Testis (tissue), 5 donors: Measurements from ENCODE around the gene PPP6R1. TPM values are rescaled to one million over a fixed set of nuclear protein-coding genes. Genes with fewer than 3 reads are reported as not detected.

Experiments
- DNase-seq: peaks from one replicate; pipeline ENCODE4 v3.0.0-alpha.2; 2019
- H3K27ac ChIP-seq, 2 donors: fragments of 200-600 bp; sonication (generic); one replicate each; pipeline ENCODE4 v1.5.1; 2019
- H3K27me3 ChIP-seq: fragments of 200-600 bp; sonication (generic); one replicate; pipeline ENCODE4 v1.5.1; 2019
- H3K36me3 ChIP-seq: fragments of 200-600 bp; sonication (generic); one replicate; pipeline ENCODE4 v1.5.1; 2017; ENCODE audit warnings: low read depth; ENCODE audit errors: missing control alignments
- H3K4me1 ChIP-seq: fragments of 200-600 bp; sonication (generic); one replicate; pipeline ENCODE4 v1.5.1; 2019
- H3K4me3 ChIP-seq, 2 donors: fragments of 200-600 bp; sonication (generic); one replicate each; pipeline ENCODE4 v1.5.1; 2017 to 2019
- H3K9me3 ChIP-seq: fragments of 200-600 bp; sonication (generic); one replicate; pipeline ENCODE4 v1.5.1; 2017
- CTCF ChIP-seq, 3 experiments: fragments of 450-650 bp in 2 of 3; fragments of 200-600 bp in 1 of 3; sonication (generic) in 1 of 3; IDR thresholded peaks; one replicate each; pipeline ENCODE4 v1.5.1; 2016 to 2019; ENCODE audit warnings: antibody characterized with exemption in 3 of 3, mild to moderate bottlenecking in 2 of 3, moderate library complexity in 1 of 3
- POLR2A ChIP-seq: fragments of 450-650 bp; IDR thresholded peaks from one replicate; pipeline ENCODE4 v1.6.1; 2017; ENCODE audit warnings: antibody characterized with exemption, mild to moderate bottlenecking, moderate library complexity
- WGBS, 2 donors: methylation state at CpG; one replicate each; pipeline ENCODE4 v1.1.5; 2018; 5-methylcytosine and 5-hydroxymethylcytosine counted together
- intact Hi-C: fragments of 100-400 bp; cut with DNase I; formaldehyde crosslinking; loops from one replicate; pipeline ENCODE4 v1.15.1; 2023; ENCODE audit warnings: low total_unique reads
- long read RNA-seq, 2 donors: transcript quantifications; one replicate each; lab custom pipeline, GENCODE V29; 2026
- polyA plus RNA-seq: library from polyadenylated mRNA; stranded (reverse); fragments of 350-450 nt; fragmentation: Illumina TruSeq; extraction: RNeasy Lipid Tissue Mini Kit (QIAGEN cat#74804); gene quantifications from one replicate; pipeline ENCODE4 v1.2.3, GENCODE V29; 2014; ENCODE audit warnings: low read depth, low replicate concordance; ENCODE audit not compliant: insufficient read depth
- total RNA-seq, 2 donors: library from RNA; depleted of rRNA; stranded (reverse); fragments of >200 nt; gene quantifications; one replicate each; pipeline ENCODE4 v1.2.3, GENCODE V29; 2016

The PPP6R1 gene, protein sequence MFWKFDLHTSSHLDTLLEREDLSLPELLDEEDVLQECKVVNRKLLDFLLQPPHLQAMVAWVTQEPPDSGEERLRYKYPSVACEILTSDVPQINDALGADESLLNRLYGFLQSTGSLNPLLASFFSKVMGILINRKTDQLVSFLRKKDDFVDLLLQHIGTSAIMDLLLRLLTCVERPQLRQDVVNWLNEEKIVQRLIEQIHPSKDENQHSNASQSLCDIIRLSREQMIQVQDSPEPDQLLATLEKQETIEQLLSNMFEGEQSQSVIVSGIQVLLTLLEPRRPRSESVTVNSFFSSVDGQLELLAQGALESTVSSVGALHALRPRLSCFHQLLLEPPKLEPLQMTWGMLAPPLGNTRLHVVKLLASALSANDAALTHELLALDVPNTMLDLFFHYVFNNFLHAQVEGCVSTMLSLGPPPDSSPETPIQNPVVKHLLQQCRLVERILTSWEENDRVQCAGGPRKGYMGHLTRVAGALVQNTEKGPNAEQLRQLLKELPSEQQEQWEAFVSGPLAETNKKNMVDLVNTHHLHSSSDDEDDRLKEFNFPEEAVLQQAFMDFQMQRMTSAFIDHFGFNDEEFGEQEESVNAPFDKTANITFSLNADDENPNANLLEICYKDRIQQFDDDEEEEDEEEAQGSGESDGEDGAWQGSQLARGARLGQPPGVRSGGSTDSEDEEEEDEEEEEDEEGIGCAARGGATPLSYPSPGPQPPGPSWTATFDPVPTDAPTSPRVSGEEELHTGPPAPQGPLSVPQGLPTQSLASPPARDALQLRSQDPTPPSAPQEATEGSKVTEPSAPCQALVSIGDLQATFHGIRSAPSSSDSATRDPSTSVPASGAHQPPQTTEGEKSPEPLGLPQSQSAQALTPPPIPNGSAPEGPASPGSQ
- total RNA-seq = 100 to 1,000 TPM; 178 to 179 TPM
- polyA plus RNA-seq = 217 TPM
- long read RNA-seq, donor 1, partial matches to known transcripts = 5 of 9 reads
- long read RNA-seq, donor 1, other reads (novel, unspliced or antisense) = 0 of 9 reads
- long read RNA-seq, donor 2, transcript PPP6R1-204 (7 exons, 2,389 nt) = major isoform, 6 of 9 reads
- long read RNA-seq, donor 2, partial matches to known transcripts = 0 of 9 reads
- long read RNA-seq, donor 2, other reads (novel, unspliced or antisense) = 0 of 9 reads

- intact Hi-C loops = no loop called here
- peaks cover 31% of the 10 kb centered on the region for H3K4me1 ChIP-seq
Measured at GRCh38 chr19:55258828-55259539, at the start of gene PPP6R1. Gene PPP6R1, minus strand, starts transcription at chr19:55259017. Its CDS starts 11,914 bp downstream, at chr19:55247103.

GRCh38 chr19:55308281-55308680, 49.5 kb upstream of the PPP6R1 start:
- intact Hi-C loops = no loop called here
- Histone ChIP-seq H3K4me1 (no peaks in the 10 kb centered on the region), H3K4me3 (no peak overlapping the region), H3K27ac (no peak overlapping the region), H3K9me3 (no peaks in the 10 kb centered on the region), H3K27me3 (no peaks in the 10 kb centered on the region), H3K36me3 (no peaks in the 10 kb centered on the region)
- no peak for TF ChIP-seq CTCF (IDR thresholded peaks at IDR 0.05)
- 92 to 97% methylated on average over 5 to 11 of the region's 11 CpGs for WGBS, 2 donors
- DNase-seq = no peak

More at GRCh38 chr19:55258828-55259539, at the start of gene PPP6R1:
- no peaks in the 10 kb centered on the region for H3K36me3 ChIP-seq
- no peaks in the 10 kb centered on the region for H3K27me3 ChIP-seq
- TF ChIP-seq POLR2A = peak; percentile 65
- TF ChIP-seq CTCF (IDR thresholded peaks at IDR 0.05) = no peak
- DNase-seq = peak; percentile 98
- 0 to 1% methylated on average over 45 to 71 of the region's 76 CpGs for WGBS, 2 donors
- no peaks in the 10 kb centered on the region for H3K9me3 ChIP-seq
- peak within 1 kb of the TSS; percentile 93 to 98 for H3K4me3 ChIP-seq
- peak within 1 kb of the TSS; percentile 88 to 97 for H3K27ac ChIP-seq

- Histone ChIP-seq H3K4me1 (no peaks in the 10 kb centered on the region), H3K27me3 (no peaks in the 10 kb centered on the region), H3K4me3 (no peak overlapping the region), H3K36me3 (no peaks in the 10 kb centered on the region), H3K9me3 (no peaks in the 10 kb centered on the region), H3K27ac (no peak overlapping the region)
- 84 to 91% methylated on average over 3 of the region's 3 CpGs for WGBS, 2 donors
- intact Hi-C loops = no loop called here
- no peak for TF ChIP-seq CTCF (IDR thresholded peaks at IDR 0.05)
- DNase-seq = no peak
Measured at GRCh38 chr19:55306712-55307111, 47.9 kb upstream of the PPP6R1 start.

DNA sequence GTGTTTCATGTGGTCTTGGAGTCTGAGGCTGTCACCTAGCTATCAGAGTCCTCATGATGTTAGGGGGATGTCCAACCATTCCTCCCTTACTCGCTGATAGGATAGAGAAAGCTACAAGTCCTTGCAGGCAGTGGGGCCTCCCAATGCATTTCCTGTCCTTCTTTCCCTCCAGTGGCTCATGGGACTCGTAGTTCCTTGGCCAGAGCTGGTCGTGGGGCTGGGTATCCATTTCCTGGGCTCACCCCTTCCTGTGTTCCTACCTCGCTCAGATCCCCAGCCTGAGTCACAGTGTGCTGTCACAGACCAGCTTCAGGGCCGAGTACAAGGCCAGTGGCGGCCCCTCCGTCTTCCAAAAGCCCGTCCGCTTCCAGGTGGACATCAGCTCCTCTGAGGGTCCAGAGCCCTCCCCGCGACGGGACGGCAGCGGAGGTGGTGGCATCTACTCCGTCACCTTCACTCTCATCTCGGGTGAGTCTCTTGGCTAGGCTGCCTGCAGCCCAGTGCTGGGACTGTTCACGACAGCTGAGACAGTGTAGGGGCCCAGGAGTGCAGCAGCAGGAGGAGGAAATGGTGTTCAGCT, 47.3 kb upstream of the PPP6R1 start:
- TF ChIP-seq CTCF (IDR thresholded peaks at IDR 0.05) (no peak), POLR2A (no peak)
- intact Hi-C loops = no loop called here
- H3K9me3 ChIP-seq = no peaks in the 10 kb centered on the region
- DNase-seq = no peak
- H3K4me1 ChIP-seq = peaks cover 6% of the 10 kb centered on the region
- H3K36me3 ChIP-seq = no peaks in the 10 kb centered on the region
- no peak overlapping the region for H3K4me3 ChIP-seq
- no peak overlapping the region for H3K27ac ChIP-seq
- 88 to 93% methylated on average over 16 to 17 of the region's 17 CpGs for WGBS, 2 donors
- no peaks in the 10 kb centered on the region for H3K27me3 ChIP-seq
